Measurements from ENCODE around the gene KDM2B. TPM values are rescaled to one million over a fixed set of nuclear protein-coding genes. Genes with fewer than 3 reads are reported as not detected.

The KDM2B gene
- total RNA-seq, 3 donors from 2014 or later = 12.3 to 26.8 (median 16.7) TPM

GRCh38 chr12:121503395-121503794 is 77.4 kb downstream of the KDM2B start:
- H3K4me3 ChIP-seq = no peak overlapping the region
- H3K27me3 ChIP-seq = no peaks in the 10 kb centered on the region
- TF ChIP-seq POLR2AphosphoS5 (IDR thresholded peaks at IDR 0.05) (no peak), CTCF (IDR thresholded peaks at IDR 0.05) (no peak), POLR2A (IDR thresholded peaks at IDR 0.05) (no peak)
- H3K27ac ChIP-seq = no peak overlapping the region
- no peaks in the 10 kb centered on the region for H3K9me3 ChIP-seq
- H3K36me3 ChIP-seq = no peaks in the 10 kb centered on the region
- no peak for DNase-seq (ENCODE audit: low spot score in 2 of 2)
- intact Hi-C loops (cut with DNase I; ENCODE audit: low total_unique reads) = no loop called here
- no peaks in the 10 kb centered on the region for H3K4me1 ChIP-seq

GRCh38 chr12:121501946-121502345 is 78.9 kb downstream of the KDM2B start:
- intact Hi-C loops (cut with DNase I; ENCODE audit: low total_unique reads) = no loop called here
- DNase-seq (ENCODE audit: low spot score in 2 of 2) = no peak
- Histone ChIP-seq H3K36me3 (no peaks in the 10 kb centered on the region), H3K4me3 (no peak overlapping the region), H3K4me1 (no peaks in the 10 kb centered on the region), H3K9me3 (no peaks in the 10 kb centered on the region), H3K27me3 (no peaks in the 10 kb centered on the region), H3K27ac (no peak overlapping the region)
- TF ChIP-seq POLR2AphosphoS5 (IDR thresholded peaks at IDR 0.05) = no peak
- TF ChIP-seq CTCF (IDR thresholded peaks at IDR 0.05) = no peak
- no peak for TF ChIP-seq POLR2A (IDR thresholded peaks at IDR 0.05)

- H3K36me3 ChIP-seq = no peaks in the 10 kb centered on the region
- TF ChIP-seq POLR2A (IDR thresholded peaks at IDR 0.05) (no peak), CTCF (IDR thresholded peaks at IDR 0.05) (peak; percentile 49 to 83 (median 66))
- no peak overlapping the region for H3K4me3 ChIP-seq
- H3K27me3 ChIP-seq = no peaks in the 10 kb centered on the region
- H3K4me1 ChIP-seq = no peaks in the 10 kb centered on the region
- DNase-seq (ENCODE audit: low spot score in 2 of 2) = peak; percentile 64 to 68
- intact Hi-C loops (cut with DNase I; ENCODE audit: low total_unique reads) = no loop called here
- H3K27ac ChIP-seq = peak overlapping the region in 1 of 2 donors; percentile 29
- no peaks in the 10 kb centered on the region for H3K9me3 ChIP-seq
These were observed 80.7 kb downstream of the KDM2B start for GRCh38 chr12:121499929-121500793.

- DNase-seq (ENCODE audit: low spot score in 2 of 2) = no peak
- no peaks in the 10 kb centered on the region for H3K9me3 ChIP-seq
- H3K4me1 ChIP-seq = no peaks in the 10 kb centered on the region
- H3K27me3 ChIP-seq = no peaks in the 10 kb centered on the region
- H3K27ac ChIP-seq = no peak overlapping the region
- H3K4me3 ChIP-seq = no peak overlapping the region
- no peaks in the 10 kb centered on the region for H3K36me3 ChIP-seq
- intact Hi-C loops (cut with DNase I; ENCODE audit: low total_unique reads) = no loop called here
- TF ChIP-seq POLR2A (IDR thresholded peaks at IDR 0.05) (no peak), CTCF (IDR thresholded peaks at IDR 0.05) (no peak), POLR2AphosphoS5 (IDR thresholded peaks at IDR 0.05) (no peak)
These were observed 85.1 kb downstream of the KDM2B start for GRCh38 chr12:121495746-121496145.

- Histone ChIP-seq H3K27ac (no peak overlapping the region), H3K9me3 (no peaks in the 10 kb centered on the region), H3K4me3 (no peak overlapping the region), H3K4me1 (no peaks in the 10 kb centered on the region), H3K27me3 (no peaks in the 10 kb centered on the region), H3K36me3 (no peaks in the 10 kb centered on the region)
- TF ChIP-seq CTCF (IDR thresholded peaks at IDR 0.05) (peak in 2 of 3 donors; percentile 54 to 61), POLR2A (IDR thresholded peaks at IDR 0.05) (no peak), POLR2AphosphoS5 (IDR thresholded peaks at IDR 0.05) (no peak)
- no peak for DNase-seq (ENCODE audit: low spot score in 2 of 2)
- intact Hi-C loops (cut with DNase I; ENCODE audit: low total_unique reads) = no loop called here
These were observed 86.6 kb downstream of the KDM2B start for GRCh38 chr12:121494093-121494787.

Data from breast epithelium (tissue), 4 donors.